K562 (cell line): Measurements from ENCODE around the gene FOXO3. TPM values are rescaled to one million over a fixed set of nuclear protein-coding genes. Genes with fewer than 3 reads are reported as not detected.

Source experiments
- BHLHE40 ChIP-seq: IDR thresholded peaks from 2 replicates; pipeline ENCODE4 v1.6.1; 2011; ENCODE audit warnings: low read length, improper control_type of control experiment
- DEAF1 ChIP-seq: fragments of 450-650 bp; formaldehyde crosslinking; IDR thresholded peaks from 2 replicates; pipeline ENCODE4 v1.4.0; 2020; ENCODE audit warnings: mild to moderate bottlenecking, moderate library complexity
- FOXJ2 ChIP-seq: fragments of 200-800 bp; sonication (Bioruptor generic); IDR thresholded peaks from 2 replicates; pipeline ENCODE4 v1.6.1; 2016; ENCODE audit warnings: missing genetic modification characterization, missing compliant biosample characterization
- FOXK2 ChIP-seq, 2 experiments: fragments of 450-650 bp; IDR thresholded peaks in 1 of 2; conservative IDR thresholded peaks in 1 of 2; 2 replicates each; pipeline ENCODE4 v1.6.1; 2016; ENCODE audit warnings: low read depth in 2 of 2, mild to moderate bottlenecking in 1 of 2
- FOXP1 ChIP-seq: sonication (generic); formaldehyde crosslinking; IDR thresholded peaks from 2 replicates; pipeline ENCODE4 v1.8.0; 2022; ENCODE audit warnings: mild to moderate bottlenecking, missing genetic modification reagents
- GATAD2B ChIP-seq: fragments of 450-650 bp; IDR thresholded peaks from 2 replicates; pipeline ENCODE4 v1.6.1; 2017; ENCODE audit warnings: mild to moderate bottlenecking, borderline replicate concordance
- GTF2F1 ChIP-seq: IDR thresholded peaks from 2 replicates; pipeline ENCODE4 v1.6.1; 2011; ENCODE audit warnings: low read depth, low read length, improper control_type of control experiment
- LARP7 ChIP-seq: fragments of 450-650 bp; IDR thresholded peaks from 2 replicates; pipeline ENCODE4 v1.6.1; 2016
- MAFK ChIP-seq: IDR thresholded peaks from 2 replicates; pipeline ENCODE4 v1.6.1; 2011; ENCODE audit warnings: low read length, improper control_type of control experiment
- MITF ChIP-seq: IDR thresholded peaks from 2 replicates; pipeline ENCODE4 v1.6.1; 2014; ENCODE audit warnings: antibody characterized with exemption
- NELFE ChIP-seq: IDR thresholded peaks from 2 replicates; pipeline ENCODE4 v1.6.1; 2011; ENCODE audit warnings: mild to moderate bottlenecking; ENCODE audit not compliant: insufficient read depth, insufficient read length
- PHB2 ChIP-seq: fragments of 450-650 bp; IDR thresholded peaks from 2 replicates; pipeline ENCODE4 v1.6.1; 2017; ENCODE audit warnings: low read depth
- POLR2A ChIP-seq: fragments of 450-650 bp; conservative IDR thresholded peaks from 2 replicates; pipeline ENCODE4 v1.6.1; 2016
- RB1 ChIP-seq: fragments of 450-650 bp; IDR thresholded peaks from 2 replicates; pipeline ENCODE4 v1.6.1; 2017; ENCODE audit warnings: low read depth, mild to moderate bottlenecking
- RBM39 ChIP-seq: fragments of 200-400 bp; formaldehyde crosslinking; optimal IDR thresholded peaks from 2 replicates; pipeline ENCODE3; 2018; ENCODE audit warnings: low read depth, low read length
- RUNX1 ChIP-seq: sonication (generic); IDR thresholded peaks from 2 replicates; pipeline ENCODE4 v1.6.1; 2016; ENCODE audit warnings: antibody characterized with exemption, low read depth
- SMARCA4 ChIP-seq: fragments of 450-650 bp; IDR thresholded peaks from 2 replicates; pipeline ENCODE4 v1.6.1; 2016
- STAT5A ChIP-seq: IDR thresholded peaks from 2 replicates; pipeline ENCODE4 v1.6.1; 2012; ENCODE audit warnings: low read length, inconsistent platforms, borderline replicate concordance
- TCF15 ChIP-seq: fragments of 250-450 bp; sonication (Bioruptor Pico); IDR thresholded peaks from 2 replicates; pipeline ENCODE4 v1.8.0; 2022; ENCODE audit warnings: moderate library complexity, mild to moderate bottlenecking, inconsistent platforms
- YY1 ChIP-seq, 3 experiments: IDR thresholded peaks; 2 replicates each; pipeline ENCODE4 v1.6.1; 2011; ENCODE audit warnings: low read length in 2 of 3, mild to moderate bottlenecking in 2 of 3, moderate library complexity in 2 of 3, borderline replicate concordance in 1 of 3, control low read depth in 1 of 3, low read depth in 1 of 3; ENCODE audit not compliant: insufficient read depth in 3 of 3, insufficient replicate concordance in 2 of 3, control insufficient read depth in 1 of 3, insufficient read length in 1 of 3; ENCODE audit errors: extremely low read depth in 1 of 3
- ZBTB34 ChIP-seq: fragments of 250-450 bp; sonication (Bioruptor Pico); IDR thresholded peaks from 2 replicates; pipeline ENCODE4 v1.8.0; 2021; ENCODE audit warnings: mild to moderate bottlenecking, moderate library complexity
- ZBTB9 ChIP-seq: fragments of 450-650 bp; formaldehyde crosslinking; IDR thresholded peaks from 2 replicates; pipeline ENCODE4 v1.4.0; 2020; ENCODE audit warnings: mild to moderate bottlenecking, moderate library complexity
- ZNF507 ChIP-seq: conservative IDR thresholded peaks from 2 replicates; pipeline ENCODE4 v1.6.1; 2017; ENCODE audit warnings: missing genetic modification characterization, missing compliant biosample characterization
- polyA plus RNA-seq, 8 experiments: library from polyadenylated mRNA; depleted of rRNA in 4 of 8; stranded (reverse) in 5 of 8; unstranded in 3 of 8; fragments of >200 nt; fragmentation: Nextera tagmentation in 2 of 8; fragmentation: Illumina TruSeq in 1 of 8; extraction: Ambion mirVana in 2 of 8; extraction: Trizol in 1 of 8; gene quantifications; 2 replicates each; pipeline versions ENCODE4 v1.2.1 to v1.2.3, GENCODE V29; 2011 to 2014; ENCODE audit warnings: inconsistent platforms in 1 of 8, missing spikeins in 1 of 8
- total RNA-seq, 7 experiments: library from RNA; depleted of rRNA in 6 of 7; stranded (reverse); fragments of >200 nt in 6 of 7; fragmentation: Illumina TruSeq in 2 of 7; extraction: Trizol in 2 of 7; gene quantifications; 2 replicates each; pipeline versions ENCODE4 v1.2.1 to v1.2.3, GENCODE V29; 2011 to 2021; ENCODE audit warnings: low replicate concordance in 1 of 7

FOXO3 gene
- total and polyA plus RNA-seq, 9 of the 15 experiments (the other 6 are each of a cell fraction or from before 2014, with no cell fraction given), result 3.0 to 14.6 (median 6.0) TPM

DNA sequence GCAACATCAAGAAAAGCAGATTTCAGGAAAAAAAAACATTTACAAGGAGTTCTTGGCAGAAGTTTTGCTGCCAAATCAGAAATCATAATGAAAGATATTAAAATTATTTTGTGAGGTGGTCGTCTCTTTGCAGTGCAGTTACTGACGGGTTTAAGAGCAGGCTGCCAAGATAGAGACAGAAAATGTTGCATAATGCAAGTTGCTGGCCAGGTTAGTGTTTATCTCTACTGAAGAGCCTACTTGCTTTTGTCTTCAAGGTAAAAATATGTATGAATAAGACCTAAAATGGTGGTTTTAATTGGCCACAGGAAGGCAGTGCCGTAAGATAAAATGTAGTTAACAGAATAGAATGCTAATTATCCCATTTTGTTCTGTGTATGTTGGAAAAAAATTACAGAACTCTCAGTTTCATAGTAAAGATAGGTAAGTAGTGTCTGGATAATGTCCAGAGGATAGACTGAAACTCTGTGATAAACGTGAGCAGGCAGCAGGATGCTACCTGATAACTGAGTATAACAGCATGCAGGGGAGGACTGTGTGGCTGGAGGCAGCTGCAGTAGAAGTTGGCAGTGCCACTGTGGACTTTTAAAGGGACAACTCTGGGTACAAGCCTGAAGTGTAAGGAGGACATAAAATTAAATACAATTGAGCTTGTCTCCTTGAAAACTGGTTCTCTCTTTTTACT is 13.9 kb downstream of the FOXO3 start (continued):
- no peak for TF ChIP-seq ZBTB9 (CRISPR knock-in tag)
- TF ChIP-seq BHLHE40, result peak; percentile 57; the same call in 1 of the 2 replicates
- TF ChIP-seq FOXK2 (conservative IDR thresholded peaks at IDR 0.05 in 1 of 2, IDR thresholded peaks at IDR 0.05 in 1 of 2; ENCODE audit: low read depth in 2 of 2), result no peak
- no peak for TF ChIP-seq GTF2F1
- 0 out of 2 replicates have a peak, but pooled peaks have one; percentile 41 for TF ChIP-seq SMARCA4
- TF ChIP-seq YY1 (IDR thresholded peaks at IDR 0.05; ENCODE audit: borderline replicate concordance in 1 of 3, control insufficient read depth in 1 of 3, extremely low read depth in 1 of 3, insufficient read depth in 3 of 3, insufficient read length in 1 of 3, insufficient replicate concordance in 2 of 3, low read depth in 1 of 3, low read length in 2 of 3), result no peak
- TF ChIP-seq RBM39, result no peak
- no peak for TF ChIP-seq ZNF507
- TF ChIP-seq RB1, result no peak
- no peak for TF ChIP-seq NELFE
- no peak for TF ChIP-seq GATAD2B
- TF ChIP-seq PHB2, result no peak
- TF ChIP-seq TCF15 (CRISPR knock-in tag), result no peak
- TF ChIP-seq ZBTB34, result no peak
- peak; percentile 67; the same call in 1 of the 2 replicates for TF ChIP-seq STAT5A
- TF ChIP-seq LARP7, result no peak
- TF ChIP-seq RUNX1, result no peak
- no peak for TF ChIP-seq FOXP1 (CRISPR knock-in tag)
- no peak for TF ChIP-seq MAFK
- TF ChIP-seq POLR2A, result no peak
- TF ChIP-seq MITF, result no peak
- no peak for TF ChIP-seq DEAF1 (CRISPR knock-in tag)
- TF ChIP-seq FOXJ2 (tag), result no peak
